GM23338 (cell line): ENCODE measurements around the gene NT5C2.

Experiments used
- CTCF ChIP-seq, 2 experiments: fragments of 200-600 bp in 1 of 2; sonication (generic) in 1 of 2; conservative IDR thresholded peaks; 2 replicates each; pipeline versions ENCODE4 v1.5.1 to v1.6.1; 2016 to 2017; ENCODE audit warnings: antibody characterized with exemption in 2 of 2, low read depth in 2 of 2, mild to moderate bottlenecking in 2 of 2, moderate library complexity in 1 of 2
- NANOG ChIP-seq: IDR thresholded peaks from 2 replicates; pipeline ENCODE4 v1.6.1; 2016; ENCODE audit warnings: antibody characterized with exemption, borderline replicate concordance

- TF ChIP-seq CTCF (conservative IDR thresholded peaks at IDR 0.05; ENCODE audit: low read depth in 2 of 2): no peak
- no peak for TF ChIP-seq NANOG
These were observed 88.4 kb downstream of the NT5C2 start for GRCh38 chr10:103104721-103105120.
